GM12878 (cell line): ENCODE results near the gene PI16.

Experiments
- CREB1 ChIP-seq: IDR thresholded peaks from 2 replicates; pipeline ENCODE4 v1.6.1; 2012; ENCODE audit warnings: low read depth, mild to moderate bottlenecking, inconsistent platforms
- CREM ChIP-seq: IDR thresholded peaks from 2 replicates; pipeline ENCODE4 v1.6.1; 2014; ENCODE audit warnings: antibody characterized with exemption, low read depth
- DPF2 ChIP-seq: fragments of 450-650 bp; IDR thresholded peaks from 2 replicates; pipeline ENCODE4 v1.6.1; 2017; ENCODE audit warnings: mild to moderate bottlenecking
- EZH2 ChIP-seq: IDR thresholded peaks from 2 replicates; pipeline ENCODE4 v1.6.1; 2012; ENCODE audit warnings: low read depth, mild to moderate bottlenecking, control low read depth, inconsistent platforms, low read length, borderline replicate concordance; ENCODE audit not compliant: control insufficient read depth
- GABPA ChIP-seq: IDR thresholded peaks from 2 replicates; pipeline ENCODE4 v1.6.1; 2014; ENCODE audit warnings: antibody characterized with exemption, low read depth, mild to moderate bottlenecking, inconsistent platforms
- JUND ChIP-seq: IDR thresholded peaks from 2 replicates; pipeline ENCODE4 v1.6.1; 2012; ENCODE audit warnings: low read depth, mild to moderate bottlenecking, low read length, improper control_type of control experiment, moderate library complexity
- NR2F1 ChIP-seq: fragments of 450-650 bp; conservative IDR thresholded peaks from 2 replicates; pipeline ENCODE4 v1.6.1; 2017; ENCODE audit warnings: mild to moderate bottlenecking
- NRF1 ChIP-seq: conservative IDR thresholded peaks from 2 replicates; pipeline ENCODE4 v1.6.1; 2011; ENCODE audit warnings: mild to moderate bottlenecking, low read depth, low read length, improper control_type of control experiment
- PAX8 ChIP-seq: fragments of 450-650 bp; IDR thresholded peaks from 2 replicates; pipeline ENCODE4 v1.6.1; 2017; ENCODE audit warnings: mild to moderate bottlenecking, moderate library complexity
- POLR2A ChIP-seq: IDR thresholded peaks from 2 replicates; pipeline ENCODE4 v1.6.1; 2011; ENCODE audit warnings: low read depth, mild to moderate bottlenecking, low read length
- ZNF592 ChIP-seq: fragments of 450-650 bp; IDR thresholded peaks from 2 replicates; pipeline ENCODE4 v1.6.1; 2017; ENCODE audit warnings: mild to moderate bottlenecking, moderate library complexity
- TF ChIP-seq, protein P1 (sequence below), 3 experiments: IDR thresholded peaks in 2 of 3; conservative IDR thresholded peaks in 1 of 3; 2 replicates each; pipeline ENCODE4 v1.5.1; 2011; ENCODE audit warnings: low read depth in 3 of 3, low read length in 3 of 3, mild to moderate bottlenecking in 3 of 3, control low read depth in 2 of 3, moderate library complexity in 2 of 3, inconsistent platforms in 1 of 3, mixed read lengths in 1 of 3; ENCODE audit not compliant: control insufficient read depth in 2 of 3, insufficient read depth in 1 of 3; ENCODE audit errors: extremely low read depth in 1 of 3
- TF ChIP-seq, protein P2 (sequence below): IDR thresholded peaks from 2 replicates; pipeline ENCODE4 v1.6.1; 2012; ENCODE audit warnings: low read depth, low read length, improper control_type of control experiment

DNA sequence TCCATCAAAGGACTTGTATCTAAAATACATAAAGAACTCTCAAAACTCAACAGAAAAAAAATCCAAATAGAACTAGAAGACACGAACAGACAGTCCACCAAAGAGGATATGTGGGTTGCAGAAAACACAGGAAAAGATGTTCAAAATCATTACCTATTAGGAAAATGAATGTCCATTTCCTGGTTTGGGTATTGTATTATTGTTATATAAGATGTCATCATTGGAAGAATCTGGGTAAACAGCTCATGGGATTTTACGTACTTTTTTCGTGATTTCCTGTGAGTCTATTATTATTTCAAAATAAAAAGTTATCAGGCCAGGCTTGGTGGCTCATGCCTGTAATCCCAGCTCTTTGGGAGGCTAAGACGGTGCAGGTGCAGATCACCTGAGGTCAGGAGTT is 9.2 kb upstream of the PI16 start:
- TF ChIP-seq, protein P1, sequence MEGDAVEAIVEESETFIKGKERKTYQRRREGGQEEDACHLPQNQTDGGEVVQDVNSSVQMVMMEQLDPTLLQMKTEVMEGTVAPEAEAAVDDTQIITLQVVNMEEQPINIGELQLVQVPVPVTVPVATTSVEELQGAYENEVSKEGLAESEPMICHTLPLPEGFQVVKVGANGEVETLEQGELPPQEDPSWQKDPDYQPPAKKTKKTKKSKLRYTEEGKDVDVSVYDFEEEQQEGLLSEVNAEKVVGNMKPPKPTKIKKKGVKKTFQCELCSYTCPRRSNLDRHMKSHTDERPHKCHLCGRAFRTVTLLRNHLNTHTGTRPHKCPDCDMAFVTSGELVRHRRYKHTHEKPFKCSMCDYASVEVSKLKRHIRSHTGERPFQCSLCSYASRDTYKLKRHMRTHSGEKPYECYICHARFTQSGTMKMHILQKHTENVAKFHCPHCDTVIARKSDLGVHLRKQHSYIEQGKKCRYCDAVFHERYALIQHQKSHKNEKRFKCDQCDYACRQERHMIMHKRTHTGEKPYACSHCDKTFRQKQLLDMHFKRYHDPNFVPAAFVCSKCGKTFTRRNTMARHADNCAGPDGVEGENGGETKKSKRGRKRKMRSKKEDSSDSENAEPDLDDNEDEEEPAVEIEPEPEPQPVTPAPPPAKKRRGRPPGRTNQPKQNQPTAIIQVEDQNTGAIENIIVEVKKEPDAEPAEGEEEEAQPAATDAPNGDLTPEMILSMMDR (IDR thresholded peaks at IDR 0.05 in 2 of 3, conservative IDR thresholded peaks at IDR 0.05 in 1 of 3; ENCODE audit: control insufficient read depth in 2 of 3, extremely low read depth in 1 of 3, insufficient read depth in 1 of 3, low read depth in 3 of 3, low read length in 3 of 3): no peak
- no peak for TF ChIP-seq ZNF592
- TF ChIP-seq, protein P2, sequence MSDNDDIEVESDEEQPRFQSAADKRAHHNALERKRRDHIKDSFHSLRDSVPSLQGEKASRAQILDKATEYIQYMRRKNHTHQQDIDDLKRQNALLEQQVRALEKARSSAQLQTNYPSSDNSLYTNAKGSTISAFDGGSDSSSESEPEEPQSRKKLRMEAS: no peak
- no peak for TF ChIP-seq CREM
- no peak for TF ChIP-seq POLR2A
- TF ChIP-seq EZH2: no peak
- TF ChIP-seq CREB1: no peak
- no peak for TF ChIP-seq DPF2
- no peak for TF ChIP-seq GABPA
- no peak for TF ChIP-seq NR2F1
- TF ChIP-seq PAX8: no peak
- no peak for TF ChIP-seq JUND
- TF ChIP-seq NRF1: no peak
